ENCODE measurements around the gene SVOPL.

SVOPL gene

GRCh38 chr7:138705167-138705566, 4.0 kb upstream of the SVOPL start:
- H3K27me3 ChIP-seq (ENCODE audit: insufficient read depth, low read length, poor library complexity): no peaks in the 10 kb centered on the region
- no peaks in the 10 kb centered on the region for H3K9me3 ChIP-seq (ENCODE audit: insufficient read depth, low read length, severe bottlenecking)
- H3K79me2 ChIP-seq (ENCODE audit: insufficient read depth, low read length): no peaks in the 10 kb centered on the region
- H2AFZ ChIP-seq (ENCODE audit: low read depth, low read length): no peak overlapping the region
- no peaks in the 10 kb centered on the region for H4K20me1 ChIP-seq (ENCODE audit: insufficient read depth, low read length)
- H3K4me2 ChIP-seq (ENCODE audit: insufficient read depth, low read length): no peak overlapping the region
- no peak for DNase-seq
- H3K9ac ChIP-seq (ENCODE audit: low read depth, low read length): no peak overlapping the region
- H3K4me1 ChIP-seq (ENCODE audit: insufficient read depth, low read length): no peaks in the 10 kb centered on the region
- no peak for ATAC-seq (ENCODE audit: insufficient read depth, low read depth)
- H3K36me3 ChIP-seq (ENCODE audit: insufficient read depth, low read length): no peaks in the 10 kb centered on the region
- no peak for TF ChIP-seq EZH2 (IDR thresholded peaks at IDR 0.05; ENCODE audit: borderline replicate concordance, low read depth, low read length, severe bottlenecking)
- TF ChIP-seq, protein P1, sequence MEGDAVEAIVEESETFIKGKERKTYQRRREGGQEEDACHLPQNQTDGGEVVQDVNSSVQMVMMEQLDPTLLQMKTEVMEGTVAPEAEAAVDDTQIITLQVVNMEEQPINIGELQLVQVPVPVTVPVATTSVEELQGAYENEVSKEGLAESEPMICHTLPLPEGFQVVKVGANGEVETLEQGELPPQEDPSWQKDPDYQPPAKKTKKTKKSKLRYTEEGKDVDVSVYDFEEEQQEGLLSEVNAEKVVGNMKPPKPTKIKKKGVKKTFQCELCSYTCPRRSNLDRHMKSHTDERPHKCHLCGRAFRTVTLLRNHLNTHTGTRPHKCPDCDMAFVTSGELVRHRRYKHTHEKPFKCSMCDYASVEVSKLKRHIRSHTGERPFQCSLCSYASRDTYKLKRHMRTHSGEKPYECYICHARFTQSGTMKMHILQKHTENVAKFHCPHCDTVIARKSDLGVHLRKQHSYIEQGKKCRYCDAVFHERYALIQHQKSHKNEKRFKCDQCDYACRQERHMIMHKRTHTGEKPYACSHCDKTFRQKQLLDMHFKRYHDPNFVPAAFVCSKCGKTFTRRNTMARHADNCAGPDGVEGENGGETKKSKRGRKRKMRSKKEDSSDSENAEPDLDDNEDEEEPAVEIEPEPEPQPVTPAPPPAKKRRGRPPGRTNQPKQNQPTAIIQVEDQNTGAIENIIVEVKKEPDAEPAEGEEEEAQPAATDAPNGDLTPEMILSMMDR (IDR thresholded peaks at IDR 0.05; ENCODE audit: borderline replicate concordance, extremely low read depth, low read length, poor library complexity, severe bottlenecking): no peak
- H3K4me3 ChIP-seq (ENCODE audit: low read depth in 1 of 2, low read length in 2 of 2): no peak overlapping the region
- H3K27ac ChIP-seq (ENCODE audit: low read length): no peak overlapping the region

- no peaks in the 10 kb centered on the region for H3K4me1 ChIP-seq (ENCODE audit: insufficient read depth, low read length)
- TF ChIP-seq, protein P1 (IDR thresholded peaks at IDR 0.05; ENCODE audit: borderline replicate concordance, extremely low read depth, low read length, poor library complexity, severe bottlenecking): no peak
- TF ChIP-seq EZH2 (IDR thresholded peaks at IDR 0.05; ENCODE audit: borderline replicate concordance, low read depth, low read length, severe bottlenecking): no peak
- ATAC-seq (ENCODE audit: insufficient read depth, low read depth) (no peak), DNase-seq (no peak)
- H3K9ac ChIP-seq (ENCODE audit: low read depth, low read length): no peak overlapping the region
- H3K79me2 ChIP-seq (ENCODE audit: insufficient read depth, low read length): no peaks in the 10 kb centered on the region
- H2AFZ ChIP-seq (ENCODE audit: low read depth, low read length): no peak overlapping the region
- no peaks in the 10 kb centered on the region for H3K27me3 ChIP-seq (ENCODE audit: insufficient read depth, low read length, poor library complexity)
- no peaks in the 10 kb centered on the region for H3K36me3 ChIP-seq (ENCODE audit: insufficient read depth, low read length)
- H3K9me3 ChIP-seq (ENCODE audit: insufficient read depth, low read length, severe bottlenecking): no peaks in the 10 kb centered on the region
- no peak overlapping the region for H3K4me3 ChIP-seq (ENCODE audit: low read depth in 1 of 2, low read length in 2 of 2)
- H3K27ac ChIP-seq (ENCODE audit: low read length): no peak overlapping the region
- H4K20me1 ChIP-seq (ENCODE audit: insufficient read depth, low read length): no peaks in the 10 kb centered on the region
- no peak overlapping the region for H3K4me2 ChIP-seq (ENCODE audit: insufficient read depth, low read length)
These were observed 368 bp upstream of the SVOPL start for GRCh38 chr7:138701537-138701923.

GRCh38 chr7:138699661-138700060, 1.5 kb downstream of the SVOPL start:
- Histone ChIP-seq H3K4me2 (ENCODE audit: insufficient read depth, low read length) (no peak overlapping the region), H3K4me1 (ENCODE audit: insufficient read depth, low read length) (no peaks in the 10 kb centered on the region), H4K20me1 (ENCODE audit: insufficient read depth, low read length) (no peaks in the 10 kb centered on the region), H2AFZ (ENCODE audit: low read depth, low read length) (no peak overlapping the region), H3K27ac (ENCODE audit: low read length) (no peak overlapping the region), H3K9me3 (ENCODE audit: insufficient read depth, low read length, severe bottlenecking) (no peaks in the 10 kb centered on the region), H3K79me2 (ENCODE audit: insufficient read depth, low read length) (no peaks in the 10 kb centered on the region), H3K36me3 (ENCODE audit: insufficient read depth, low read length) (no peaks in the 10 kb centered on the region), H3K27me3 (ENCODE audit: insufficient read depth, low read length, poor library complexity) (no peaks in the 10 kb centered on the region), H3K9ac (ENCODE audit: low read depth, low read length) (no peak overlapping the region), H3K4me3 (ENCODE audit: low read depth in 1 of 2, low read length in 2 of 2) (no peak overlapping the region)
- ATAC-seq (ENCODE audit: insufficient read depth, low read depth): no peak
- TF ChIP-seq, protein P1 (IDR thresholded peaks at IDR 0.05; ENCODE audit: borderline replicate concordance, extremely low read depth, low read length, poor library complexity, severe bottlenecking): no peak
- no peak for TF ChIP-seq EZH2 (IDR thresholded peaks at IDR 0.05; ENCODE audit: borderline replicate concordance, low read depth, low read length, severe bottlenecking)
- no peak for DNase-seq

DNA sequence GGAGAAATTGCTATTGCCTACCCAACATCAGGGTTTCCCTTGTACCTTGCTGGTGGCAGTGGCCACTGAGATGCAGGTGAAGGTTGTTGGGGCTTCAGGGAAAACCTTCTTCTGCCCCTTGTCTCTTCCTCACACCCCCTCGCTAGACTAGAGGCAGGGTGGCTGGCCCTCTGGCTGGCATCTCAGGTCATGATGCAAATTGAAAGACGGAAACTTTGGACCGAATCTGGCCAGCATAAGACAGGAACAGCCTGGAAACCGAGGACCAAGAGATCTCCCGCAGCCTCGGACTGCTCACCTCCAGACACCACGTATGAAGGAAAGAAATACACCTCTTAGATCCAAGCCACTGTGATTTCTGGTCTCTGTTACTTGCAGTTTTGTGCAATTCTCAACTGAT, 2.9 kb downstream of the SVOPL start:
- no peak overlapping the region for H3K4me3 ChIP-seq (ENCODE audit: low read depth in 1 of 2, low read length in 2 of 2)
- H3K4me1 ChIP-seq (ENCODE audit: insufficient read depth, low read length): no peaks in the 10 kb centered on the region
- no peak overlapping the region for H3K9ac ChIP-seq (ENCODE audit: low read depth, low read length)
- ATAC-seq (ENCODE audit: insufficient read depth, low read depth) (no peak), DNase-seq (no peak)
- H3K36me3 ChIP-seq (ENCODE audit: insufficient read depth, low read length): no peaks in the 10 kb centered on the region
- TF ChIP-seq, protein P1 (IDR thresholded peaks at IDR 0.05; ENCODE audit: borderline replicate concordance, extremely low read depth, low read length, poor library complexity, severe bottlenecking): no peak
- no peak for TF ChIP-seq EZH2 (IDR thresholded peaks at IDR 0.05; ENCODE audit: borderline replicate concordance, low read depth, low read length, severe bottlenecking)
- H2AFZ ChIP-seq (ENCODE audit: low read depth, low read length): no peak overlapping the region
- no peak overlapping the region for H3K4me2 ChIP-seq (ENCODE audit: insufficient read depth, low read length)
- no peak overlapping the region for H3K27ac ChIP-seq (ENCODE audit: low read length)
- no peaks in the 10 kb centered on the region for H4K20me1 ChIP-seq (ENCODE audit: insufficient read depth, low read length)
- H3K9me3 ChIP-seq (ENCODE audit: insufficient read depth, low read length, severe bottlenecking): no peaks in the 10 kb centered on the region
- H3K27me3 ChIP-seq (ENCODE audit: insufficient read depth, low read length, poor library complexity): no peaks in the 10 kb centered on the region
- H3K79me2 ChIP-seq (ENCODE audit: insufficient read depth, low read length): no peaks in the 10 kb centered on the region
